22Rv1 (cell line): ENCODE results near the gene CDH22.

ENCODE experiments used
- CTCF ChIP-seq: fragments of 450-650 bp; IDR thresholded peaks from 2 replicates; pipeline ENCODE4 v1.5.1; 2017; ENCODE audit warnings: mild to moderate bottlenecking
- ZFX ChIP-seq: fragments of 450-650 bp; IDR thresholded peaks from 2 replicates; pipeline ENCODE4 v1.6.1; 2017; ENCODE audit warnings: antibody characterized with exemption, borderline replicate concordance

- no peak for TF ChIP-seq CTCF
- no peak for TF ChIP-seq ZFX
Measured at GRCh38 chr20:46214824-46215488, 93.3 kb downstream of the CDH22 start.
